Skeletal muscle satellite cell (primary cell): ENCODE data around the gene PPP1CC.
"Not testable (repeated sequence)": the region's sequence is repeated elsewhere in the genome, so short reads cannot be mapped to it uniquely, and the experiment has no call there.

ENCODE experiments used
- H3K27me3 ChIP-seq: 2 replicates; pipeline ENCODE4 v1.7.0; 2013; ENCODE audit warnings: low read length; ENCODE audit not compliant: control insufficient read depth, insufficient read depth
- H3K36me3 ChIP-seq: 2 replicates; pipeline ENCODE4 v1.7.0; 2013; ENCODE audit warnings: mild to moderate bottlenecking, control low read depth, low read length; ENCODE audit not compliant: insufficient read depth
- H3K4me1 ChIP-seq: 2 replicates; pipeline ENCODE4 v1.7.0; 2013; ENCODE audit warnings: low read length; ENCODE audit not compliant: control insufficient read depth, insufficient read depth
- H3K4me2 ChIP-seq: 2 replicates; pipeline ENCODE4 v1.7.0; 2013; ENCODE audit warnings: mild to moderate bottlenecking, low read length
- H3K4me3 ChIP-seq: 2 replicates; pipeline ENCODE4 v1.7.0; 2013; ENCODE audit warnings: low read length
- H3K9ac ChIP-seq: 2 replicates; pipeline ENCODE4 v1.7.0; 2013; ENCODE audit warnings: mild to moderate bottlenecking, low read depth, low read length, moderate library complexity
- H3K9me3 ChIP-seq: replicated peaks from 2 replicates; pipeline ENCODE4 v1.7.0; 2013; ENCODE audit warnings: mild to moderate bottlenecking, control low read depth, low read length

The PPP1CC gene

DNA sequence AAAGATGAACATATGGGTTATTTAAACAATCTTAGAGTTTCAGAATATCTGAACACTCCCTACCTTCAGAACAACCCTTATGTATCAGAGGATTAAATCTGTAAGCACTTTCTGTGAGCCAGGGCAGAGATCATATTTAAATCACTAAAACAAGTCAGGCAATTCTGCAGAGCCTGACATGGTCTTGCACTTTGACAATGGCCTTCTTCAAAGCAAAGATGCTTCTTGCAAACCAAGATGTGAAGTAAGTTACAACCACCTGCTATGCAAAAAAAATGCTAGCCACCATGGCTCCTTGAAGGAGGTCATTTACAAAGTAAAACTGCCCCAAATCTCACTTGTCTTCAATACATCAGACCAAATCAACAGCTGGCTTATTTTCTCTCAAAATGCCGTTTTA lies 3.2 kb downstream of the PPP1CC start:
- Histone ChIP-seq H3K9me3 (no peaks in the 10 kb centered on the region), H3K9ac (peak overlapping the region; percentile 21), H3K27me3 (no peaks in the 10 kb centered on the region), H3K4me2 (peak overlapping the region; percentile 89), H3K4me1 (peaks cover 52% of the 10 kb centered on the region), H3K36me3 (peaks cover 7% of the 10 kb centered on the region), H3K4me3 (peak overlapping the region; percentile 48)

DNA sequence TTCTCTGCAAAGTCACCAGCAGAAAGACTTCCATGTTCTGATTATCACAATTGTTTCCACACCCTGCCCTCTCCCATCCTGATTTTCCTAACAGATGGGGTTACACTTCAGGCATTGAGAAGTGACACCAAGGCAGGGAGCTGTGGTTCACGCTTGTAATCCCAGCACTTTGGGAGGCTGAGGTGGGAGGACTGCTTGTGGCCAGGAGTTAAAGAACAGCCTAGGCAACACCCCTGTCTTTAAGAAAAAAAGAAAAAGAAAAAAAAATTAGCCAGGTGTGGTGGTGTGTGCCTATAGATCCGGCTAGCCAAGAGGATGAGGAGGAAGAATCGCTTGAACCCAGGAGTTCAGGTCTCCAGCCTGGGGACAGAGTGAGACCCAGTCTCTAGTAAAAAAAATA lies 5.2 kb downstream of the PPP1CC start:
- H3K9ac ChIP-seq = no peak overlapping the region
- H3K9me3 ChIP-seq = no peaks in the 10 kb centered on the region
- H3K4me1 ChIP-seq = peaks cover 51% of the 10 kb centered on the region
- peaks cover 15% of the 10 kb centered on the region for H3K36me3 ChIP-seq
- H3K4me2 ChIP-seq = no peak overlapping the region
- no peaks in the 10 kb centered on the region for H3K27me3 ChIP-seq
- no peak overlapping the region for H3K4me3 ChIP-seq

DNA sequence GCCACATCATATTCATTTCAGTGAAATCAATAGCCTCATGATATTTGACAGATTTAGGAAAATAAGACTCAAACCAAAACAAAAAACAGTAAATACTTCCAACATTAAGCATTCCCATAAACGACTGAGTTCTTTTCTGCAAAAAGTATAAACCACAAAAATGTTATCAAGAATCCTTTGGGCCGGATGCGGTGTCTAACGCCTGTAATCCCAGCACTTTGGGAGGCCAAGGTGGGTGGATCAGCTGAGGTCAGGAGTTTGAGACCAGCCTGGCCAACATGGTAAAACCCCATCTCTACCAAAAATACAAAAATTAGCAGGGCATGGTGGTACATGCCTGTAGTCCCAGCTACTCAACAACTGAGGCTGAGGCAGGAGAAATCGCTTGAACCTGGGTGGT lies 5.7 kb downstream of the PPP1CC start:
- H3K4me2 ChIP-seq, H3K27me3 ChIP-seq, H3K9me3 ChIP-seq, H3K9ac ChIP-seq, H3K4me3 ChIP-seq: not testable (repeated sequence)
- Histone ChIP-seq H3K4me1 (peaks cover 52% of the 10 kb centered on the region), H3K36me3 (peaks cover 15% of the 10 kb centered on the region)

DNA sequence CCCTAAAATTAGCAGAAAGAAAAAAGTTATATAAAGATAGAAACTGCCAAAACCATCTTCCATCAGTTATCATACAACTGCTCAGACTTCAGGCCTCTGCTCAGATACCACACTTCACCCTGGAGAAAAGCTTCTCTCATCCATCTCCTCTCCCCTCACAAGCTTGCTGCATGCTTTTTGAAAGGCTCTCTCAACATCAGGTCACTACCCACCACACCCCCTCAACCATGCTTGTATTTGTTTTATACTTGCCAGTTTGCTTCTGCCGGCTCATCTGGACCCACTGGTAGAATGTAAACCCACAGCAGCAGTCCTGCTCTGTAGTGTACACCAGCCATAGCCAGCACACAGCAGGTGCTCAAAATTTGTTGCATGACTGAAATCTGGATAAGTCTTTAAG lies 8.8 kb downstream of the PPP1CC start:
- Histone ChIP-seq H3K9ac (no peak overlapping the region), H3K4me2 (no peak overlapping the region), H3K4me3 (no peak overlapping the region), H3K9me3 (no peaks in the 10 kb centered on the region), H3K4me1 (peaks cover 36% of the 10 kb centered on the region), H3K27me3 (no peaks in the 10 kb centered on the region), H3K36me3 (peaks cover 45% of the 10 kb centered on the region)

DNA sequence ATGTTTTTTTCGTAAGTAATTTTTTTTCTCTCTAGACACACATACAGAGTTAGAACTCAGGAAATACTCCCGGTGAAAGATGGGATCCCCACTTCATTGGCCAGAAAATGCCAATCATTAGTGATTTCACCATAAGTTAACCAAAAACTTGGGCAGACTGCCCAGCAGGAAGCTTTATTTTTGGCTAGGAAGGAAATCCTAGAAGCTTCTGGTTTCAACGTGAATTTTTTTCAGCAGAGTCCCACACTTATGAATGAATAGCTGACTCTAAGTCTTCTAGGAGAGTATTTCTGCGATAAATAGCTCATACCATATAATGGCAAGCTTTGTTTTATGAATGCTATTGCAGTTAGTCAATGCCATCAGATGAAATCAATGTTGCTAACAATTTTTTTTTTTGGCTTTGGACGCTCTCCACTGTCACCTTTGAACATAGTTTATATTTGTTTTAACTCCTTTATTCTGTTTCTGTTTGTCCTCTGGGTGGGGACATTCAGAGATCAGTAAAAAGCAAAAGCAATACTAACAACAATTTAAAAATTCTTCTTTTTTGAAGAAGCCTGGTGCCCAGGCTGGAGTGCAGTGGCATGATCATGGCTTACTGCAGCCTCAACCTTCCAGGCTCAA lies 9.5 kb downstream of the PPP1CC start:
- peaks cover 52% of the 10 kb centered on the region for H3K36me3 ChIP-seq
- peak overlapping the region; percentile 34 for H3K4me2 ChIP-seq
- H3K27me3 ChIP-seq = no peaks in the 10 kb centered on the region
- H3K9ac ChIP-seq = no peak overlapping the region
- no peak overlapping the region for H3K4me3 ChIP-seq
- H3K4me1 ChIP-seq = peaks cover 29% of the 10 kb centered on the region
- H3K9me3 ChIP-seq = no peaks in the 10 kb centered on the region

DNA sequence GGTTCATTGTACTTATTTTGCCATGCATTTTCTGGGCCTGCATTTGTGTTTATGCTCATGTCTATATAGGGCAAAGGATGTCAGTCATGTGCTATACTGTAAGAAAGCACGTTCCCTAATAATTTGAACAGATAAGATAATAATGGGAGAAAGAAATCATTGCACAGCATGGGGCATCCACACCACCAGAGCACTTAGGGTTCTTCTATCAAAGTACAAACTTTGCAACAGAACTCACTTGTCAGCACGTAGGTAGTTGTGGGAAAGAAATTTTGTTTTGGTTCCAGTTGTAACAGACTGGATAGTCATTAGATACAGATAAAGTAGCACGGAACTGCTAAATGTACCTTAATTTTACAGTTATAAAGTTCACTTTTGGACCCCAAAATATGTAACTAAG lies 10.1 kb downstream of the PPP1CC start:
- Histone ChIP-seq H3K9me3 (no peaks in the 10 kb centered on the region), H3K36me3 (peaks cover 55% of the 10 kb centered on the region), H3K27me3 (no peaks in the 10 kb centered on the region), H3K4me2 (no peak overlapping the region), H3K9ac (no peak overlapping the region), H3K4me3 (no peak overlapping the region), H3K4me1 (peaks cover 24% of the 10 kb centered on the region)

DNA sequence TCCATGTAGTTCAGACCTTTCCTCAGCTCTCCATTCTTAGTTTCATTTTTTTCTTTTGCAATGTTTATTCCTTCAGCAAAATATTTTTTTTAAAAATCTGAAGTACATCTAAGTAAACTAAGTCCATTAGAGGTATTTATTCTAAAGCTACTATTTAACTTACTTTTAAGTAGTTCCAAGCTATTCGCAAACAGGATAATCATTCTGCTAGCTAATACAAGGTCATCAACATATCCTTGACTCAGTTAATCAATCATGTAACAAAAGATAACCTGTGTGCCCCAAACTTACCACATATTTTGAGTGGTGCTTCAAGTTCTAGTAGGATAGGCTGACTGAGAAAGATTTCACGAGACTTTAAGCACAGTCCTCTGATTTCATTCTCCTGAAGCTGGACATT lies 11.2 kb downstream of the PPP1CC start:
- Histone ChIP-seq H3K9ac (no peak overlapping the region), H3K4me3 (no peak overlapping the region), H3K9me3 (no peaks in the 10 kb centered on the region), H3K36me3 (peaks cover 64% of the 10 kb centered on the region), H3K27me3 (no peaks in the 10 kb centered on the region), H3K4me2 (no peak overlapping the region), H3K4me1 (peaks cover 16% of the 10 kb centered on the region)

DNA sequence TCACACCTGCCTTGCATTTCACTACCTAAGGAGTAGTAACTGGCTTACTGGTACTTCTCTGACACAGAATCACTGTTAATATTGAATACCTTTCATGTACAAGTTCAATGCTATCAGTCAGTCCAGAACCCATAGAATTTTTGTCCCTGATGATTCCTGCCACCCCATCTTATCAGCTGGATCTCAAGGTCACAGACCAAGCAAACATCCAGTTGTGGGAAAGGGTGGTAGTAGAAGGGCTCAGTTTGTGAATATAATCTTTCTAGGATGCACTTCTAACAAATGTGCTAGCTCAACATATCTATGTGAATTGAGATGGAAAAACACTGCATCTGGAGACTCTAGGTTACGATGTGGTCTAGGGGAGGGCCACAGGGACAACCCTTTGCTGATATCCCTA lies 14.1 kb downstream of the PPP1CC start:
- H3K9me3 ChIP-seq = no peaks in the 10 kb centered on the region
- H3K4me2 ChIP-seq = no peak overlapping the region
- H3K36me3 ChIP-seq = peaks cover 69% of the 10 kb centered on the region
- H3K4me3 ChIP-seq = no peak overlapping the region
- H3K27me3 ChIP-seq = no peaks in the 10 kb centered on the region
- peaks cover 12% of the 10 kb centered on the region for H3K4me1 ChIP-seq
- H3K9ac ChIP-seq = no peak overlapping the region

DNA sequence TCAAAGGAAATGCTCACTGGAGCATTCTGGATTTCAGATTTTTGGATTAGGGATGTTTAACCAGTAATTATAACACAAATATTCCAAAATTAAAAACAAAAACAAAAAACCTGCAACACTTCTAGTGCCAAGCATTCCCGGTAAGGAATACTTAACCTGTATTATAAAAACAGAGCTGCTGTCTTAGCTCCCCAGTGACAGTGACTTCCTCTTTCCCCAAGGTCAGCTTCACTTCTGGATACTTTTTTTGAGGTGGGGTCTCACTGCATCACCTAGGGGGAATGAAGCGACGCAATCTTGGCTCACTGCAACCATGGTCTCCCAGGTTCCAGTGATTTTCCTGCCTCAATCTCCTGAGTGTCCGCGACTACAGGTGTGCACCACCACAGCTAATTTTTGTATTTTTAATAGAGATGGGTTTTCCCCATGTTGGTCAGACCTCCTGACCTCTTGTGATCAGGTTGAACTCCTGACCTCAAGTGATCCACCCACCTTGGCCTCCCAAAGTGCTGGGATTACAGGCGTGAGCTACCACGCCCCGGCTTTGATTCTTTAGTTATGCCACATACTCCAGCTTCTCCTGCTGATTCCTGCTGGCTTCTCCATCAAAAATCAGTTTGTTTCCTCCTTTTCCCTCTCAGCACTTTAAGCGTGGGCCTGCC lies 15.9 kb downstream of the PPP1CC start:
- H3K36me3 ChIP-seq = peaks cover 81% of the 10 kb centered on the region
- H3K9me3 ChIP-seq = no peaks in the 10 kb centered on the region
- no peaks in the 10 kb centered on the region for H3K4me1 ChIP-seq
- H3K4me2 ChIP-seq = no peak overlapping the region
- no peak overlapping the region for H3K4me3 ChIP-seq
- H3K9ac ChIP-seq = no peak overlapping the region
- no peaks in the 10 kb centered on the region for H3K27me3 ChIP-seq

DNA sequence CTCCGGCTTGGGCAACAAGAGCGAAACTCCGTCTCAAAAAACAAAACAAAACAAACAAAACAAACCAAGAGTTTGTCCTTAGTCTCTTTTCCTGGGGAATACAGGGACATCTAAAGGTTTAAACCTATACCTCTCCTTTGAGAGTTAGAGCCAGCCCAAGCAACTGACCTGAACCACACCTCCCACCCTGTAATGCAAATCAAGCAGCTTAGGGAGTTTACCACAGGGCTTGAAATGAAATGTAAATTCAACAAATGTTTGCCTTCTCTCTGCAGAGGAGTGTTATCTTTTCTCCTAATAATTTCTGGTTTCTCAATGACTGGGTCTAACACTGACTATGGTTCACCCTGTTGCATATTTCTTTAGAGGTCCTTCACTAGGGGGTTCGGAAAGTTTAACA lies 16.7 kb downstream of the PPP1CC start:
- Histone ChIP-seq H3K4me2 (no peak overlapping the region), H3K36me3 (peaks cover 82% of the 10 kb centered on the region), H3K9ac (no peak overlapping the region), H3K27me3 (no peaks in the 10 kb centered on the region), H3K9me3 (no peaks in the 10 kb centered on the region), H3K4me3 (no peak overlapping the region), H3K4me1 (no peaks in the 10 kb centered on the region)

DNA sequence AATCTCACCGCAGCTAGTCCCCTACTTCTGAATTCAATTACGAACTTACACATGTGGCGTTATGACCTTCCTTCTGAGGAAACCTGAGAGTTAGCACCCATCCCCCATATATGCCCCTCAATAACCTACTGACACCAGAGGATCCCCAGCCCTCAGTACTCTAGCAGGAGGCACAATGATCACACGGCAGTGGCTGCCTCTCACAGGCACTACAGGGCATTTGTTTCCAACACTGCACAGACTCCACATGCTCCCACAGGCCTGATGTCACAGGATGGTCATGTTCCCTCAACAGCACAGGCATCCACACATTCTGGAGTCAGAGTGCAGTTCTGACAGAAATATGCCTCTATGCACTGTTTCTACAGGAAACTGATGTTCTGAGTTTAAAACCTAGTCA lies 17.4 kb downstream of the PPP1CC start:
- Histone ChIP-seq H3K36me3 (peaks cover 80% of the 10 kb centered on the region), H3K9me3 (no peaks in the 10 kb centered on the region), H3K9ac (no peak overlapping the region), H3K4me1 (no peaks in the 10 kb centered on the region), H3K4me3 (no peak overlapping the region), H3K27me3 (no peaks in the 10 kb centered on the region), H3K4me2 (no peak overlapping the region)

DNA sequence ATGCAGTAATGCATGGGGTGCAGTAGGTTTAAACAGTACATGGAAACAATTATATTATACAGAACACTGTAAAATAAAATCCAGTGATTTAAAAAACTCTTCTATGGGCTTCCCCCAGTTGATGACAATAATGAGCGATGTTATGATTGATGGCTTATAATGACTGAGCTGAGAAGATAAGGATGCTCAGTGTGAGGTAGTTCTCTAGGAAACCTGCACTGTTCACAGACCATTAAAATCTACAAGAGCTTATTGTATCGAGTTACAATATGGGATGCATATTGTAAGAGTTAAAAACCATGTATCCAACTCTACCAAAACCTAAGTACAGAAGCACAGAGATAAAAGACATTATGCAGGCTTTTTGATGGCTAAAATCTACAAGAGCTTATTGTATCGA lies 19.8 kb downstream of the PPP1CC start:
- not testable (repeated sequence) for H3K27me3 ChIP-seq, H3K4me3 ChIP-seq, H3K4me2 ChIP-seq, H3K9me3 ChIP-seq, H3K9ac ChIP-seq, H3K4me1 ChIP-seq
- peaks cover 82% of the 10 kb centered on the region for H3K36me3 ChIP-seq
